OCI-LY1 (cell line): ENCODE results near the gene TMEM138.

ENCODE experiments used
- H2AFZ ChIP-seq: fragments of 200-600 bp; sonication (generic), shearing (Covaris generic); 2 replicates; pipeline ENCODE4 v1.6.0; 2014; ENCODE audit warnings: antibody characterized with exemption, mild to moderate bottlenecking, low read length
- H3F3A ChIP-seq: fragments of 200-600 bp; sonication (generic), shearing (Covaris generic); 2 replicates; pipeline ENCODE4 v1.6.0; 2014; ENCODE audit warnings: mild to moderate bottlenecking, antibody characterized with exemption, low read length, moderate library complexity; ENCODE audit not compliant: insufficient read depth
- H3K27ac ChIP-seq: fragments of 200-600 bp; sonication (generic); 2 replicates; pipeline ENCODE4 v1.5.1; 2014; ENCODE audit warnings: low read length, mixed run types, mild to moderate bottlenecking, low read depth; ENCODE audit not compliant: poor library complexity, severe bottlenecking
- H3K27me3 ChIP-seq: fragments of 200-600 bp; sonication (generic); 2 replicates; pipeline ENCODE4 v1.6.0; 2014; ENCODE audit warnings: antibody characterized with exemption, mild to moderate bottlenecking, low read length, moderate library complexity; ENCODE audit not compliant: insufficient read depth
- H3K36me3 ChIP-seq: fragments of 200-600 bp; sonication (generic); 2 replicates; pipeline ENCODE4 v1.6.1; 2014; ENCODE audit warnings: mild to moderate bottlenecking, antibody characterized with exemption, low read length, moderate library complexity, mixed read lengths; ENCODE audit not compliant: insufficient read depth
- H3K4me1 ChIP-seq: fragments of 200-600 bp; sonication (generic); 2 replicates; pipeline ENCODE4 v1.5.1; 2014; ENCODE audit warnings: mild to moderate bottlenecking, low read length, moderate library complexity; ENCODE audit not compliant: insufficient read depth, severe bottlenecking
- H3K4me2 ChIP-seq: fragments of 200-600 bp; sonication (generic), shearing (Covaris generic); 2 replicates; pipeline ENCODE4 v1.6.1; 2014; ENCODE audit warnings: low read length
- H3K4me3 ChIP-seq: fragments of 200-600 bp; sonication (generic); 2 replicates; pipeline ENCODE4 v1.5.1; 2014; ENCODE audit warnings: low read length, low read depth, mild to moderate bottlenecking, mixed read lengths; ENCODE audit not compliant: poor library complexity, severe bottlenecking
- H3K79me2 ChIP-seq: fragments of 200-600 bp; shearing (Covaris generic); 2 replicates; pipeline ENCODE4 v1.6.1; 2016; ENCODE audit warnings: mixed run types, low read length, mixed read lengths; ENCODE audit not compliant: insufficient read depth
- H3K9ac ChIP-seq: fragments of 200-600 bp; sonication (generic), shearing (Covaris generic); 2 replicates; pipeline ENCODE4 v1.6.1; 2014; ENCODE audit warnings: mild to moderate bottlenecking, low read length, mixed read lengths
- H3K9me2 ChIP-seq: fragments of 200-600 bp; sonication (generic), shearing (Covaris generic); 2 replicates; pipeline ENCODE4 v1.6.1; 2014; ENCODE audit warnings: low read depth, mild to moderate bottlenecking, low read length, mixed read lengths
- H3K9me3 ChIP-seq: fragments of 200-600 bp; shearing (Covaris generic); 2 replicates; pipeline ENCODE4 v1.6.1; 2014; ENCODE audit warnings: low read length, mixed read lengths
- H4K20me1 ChIP-seq: fragments of 200-600 bp; sonication (generic), shearing (Covaris generic); 2 replicates; pipeline ENCODE4 v1.6.0; 2016; ENCODE audit warnings: mild to moderate bottlenecking, low read length; ENCODE audit not compliant: insufficient read depth
- CTCF ChIP-seq: fragments of 200-600 bp; sonication (generic), shearing (Covaris generic); IDR thresholded peaks from 2 replicates; pipeline ENCODE4 v1.5.1; 2017; ENCODE audit warnings: mild to moderate bottlenecking, antibody characterized with exemption, low read length, moderate library complexity, mixed read lengths
- EZH2 ChIP-seq: fragments of 200-600 bp; sonication (generic), shearing (Covaris generic); IDR thresholded peaks from 2 replicates; pipeline ENCODE4 v1.8.0; 2017; ENCODE audit warnings: borderline replicate concordance, mixed run types, mild to moderate bottlenecking, antibody characterized with exemption, low read length, moderate library complexity, mixed read lengths

Gene TMEM138

GRCh38 chr11:61375761-61376108 is 13.6 kb downstream of the TMEM138 start:
- Histone ChIP-seq H4K20me1 (no peaks in the 10 kb centered on the region), H3K4me3 (no peak overlapping the region), H2AFZ (no peak overlapping the region), H3K27ac (no peak overlapping the region), H3K9me2 (no peaks in the 10 kb centered on the region), H3K79me2 (no peaks in the 10 kb centered on the region), H3K4me1 (no peaks in the 10 kb centered on the region), H3K27me3 (no peaks in the 10 kb centered on the region), H3F3A (no peaks in the 10 kb centered on the region), H3K9ac (no peak overlapping the region), H3K9me3 (peaks cover 6% of the 10 kb centered on the region; the same call in 1 of the 2 replicates), H3K36me3 (peaks cover 56% of the 10 kb centered on the region), H3K4me2 (no peak overlapping the region)
- no peak for TF ChIP-seq CTCF
- no peak for TF ChIP-seq EZH2

DNA sequence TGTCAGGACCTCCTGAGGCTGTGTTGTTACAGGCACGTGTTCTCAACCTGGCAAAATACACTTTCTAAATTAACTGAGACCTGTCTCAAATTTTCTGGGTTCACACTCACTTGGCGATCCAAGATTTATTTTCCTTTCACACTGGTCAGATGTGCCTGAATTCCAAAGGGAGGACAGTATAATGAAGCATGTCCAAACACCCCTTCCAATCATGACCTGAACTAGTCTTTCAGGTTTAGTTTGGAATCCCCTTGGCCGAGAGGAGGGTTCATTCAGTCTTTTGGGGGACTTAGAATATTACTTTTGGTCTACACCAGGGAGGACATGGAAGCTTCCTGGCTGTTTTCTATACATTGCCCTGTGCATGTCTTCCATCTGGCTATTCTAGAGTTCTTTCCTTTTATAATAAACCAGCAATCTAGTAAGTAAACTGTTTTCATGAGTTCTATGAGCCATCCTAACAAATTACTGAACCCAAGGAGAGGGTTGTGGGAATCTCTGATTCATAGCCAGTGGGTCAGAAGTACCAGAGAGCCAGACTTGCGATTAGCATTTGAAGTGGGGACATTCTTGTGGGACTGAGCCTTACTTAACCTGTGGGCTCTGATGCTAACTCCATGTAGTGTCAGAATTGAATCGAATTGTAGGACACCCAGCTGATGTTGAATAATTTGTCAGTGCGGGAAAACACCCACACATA is 15.4 kb downstream of the TMEM138 start:
- H4K20me1 ChIP-seq, result no peaks in the 10 kb centered on the region
- no peak overlapping the region for H3K27ac ChIP-seq
- H3K9ac ChIP-seq, result no peak overlapping the region
- H3K9me3 ChIP-seq, result peaks cover 2% of the 10 kb centered on the region; the same call in 1 of the 2 replicates
- no peaks in the 10 kb centered on the region for H3K4me1 ChIP-seq
- no peak overlapping the region for H2AFZ ChIP-seq
- H3K79me2 ChIP-seq, result no peaks in the 10 kb centered on the region
- TF ChIP-seq EZH2 (no peak), CTCF (no peak)
- no peak overlapping the region for H3K4me3 ChIP-seq
- no peaks in the 10 kb centered on the region for H3F3A ChIP-seq
- H3K36me3 ChIP-seq, result peaks cover 38% of the 10 kb centered on the region
- H3K4me2 ChIP-seq, result no peak overlapping the region
- no peaks in the 10 kb centered on the region for H3K9me2 ChIP-seq
- H3K27me3 ChIP-seq, result no peaks in the 10 kb centered on the region

GRCh38 chr11:61378713-61379313 is 16.6 kb downstream of the TMEM138 start:
- Histone ChIP-seq H3K36me3 (peaks cover 27% of the 10 kb centered on the region), H4K20me1 (no peaks in the 10 kb centered on the region), H3K4me2 (no peak overlapping the region), H3K9me2 (no peaks in the 10 kb centered on the region), H3K9me3 (no peaks in the 10 kb centered on the region; the same call in 1 of the 2 replicates), H3K27ac (no peak overlapping the region), H3F3A (no peaks in the 10 kb centered on the region), H3K79me2 (no peaks in the 10 kb centered on the region), H3K4me1 (no peaks in the 10 kb centered on the region), H3K27me3 (no peaks in the 10 kb centered on the region), H3K4me3 (no peak overlapping the region), H3K9ac (no peak overlapping the region), H2AFZ (no peak overlapping the region)
- TF ChIP-seq EZH2 (no peak), CTCF (no peak)
